HEK293 (cell line): ENCODE data around the gene TNNC1.

Experiments
- CTCF ChIP-seq: fragments of 450-650 bp; formaldehyde crosslinking; IDR thresholded peaks from 2 replicates; pipeline ENCODE4 v1.5.1; 2016; ENCODE audit warnings: missing biosample characterization, missing genetic modification characterization
- KLF16 ChIP-seq: fragments of 450-650 bp; formaldehyde crosslinking; IDR thresholded peaks from 2 replicates; pipeline ENCODE4 v1.5.1; 2017; ENCODE audit warnings: missing biosample characterization, missing genetic modification characterization
- REST ChIP-seq: fragments of 450-650 bp; formaldehyde crosslinking; IDR thresholded peaks from 2 replicates; pipeline ENCODE4 v1.5.1; 2016; ENCODE audit warnings: missing biosample characterization, missing genetic modification characterization
- ZFP41 ChIP-seq: fragments of 450-650 bp; formaldehyde crosslinking; IDR thresholded peaks from 2 replicates; pipeline ENCODE4 v1.5.1; 2016; ENCODE audit warnings: missing biosample characterization, missing genetic modification characterization, borderline replicate concordance
- ZNF169 ChIP-seq: fragments of 450-650 bp; formaldehyde crosslinking; IDR thresholded peaks from 2 replicates; pipeline ENCODE4 v1.5.1; 2016; ENCODE audit warnings: missing biosample characterization, missing genetic modification characterization
- ZNF501 ChIP-seq: fragments of 450-650 bp; formaldehyde crosslinking; IDR thresholded peaks from 2 replicates; pipeline ENCODE4 v1.5.1; 2016; ENCODE audit warnings: missing biosample characterization, missing genetic modification characterization

- TF ChIP-seq REST (tag by site-specific recombination) (no peak), ZNF501 (tag by site-specific recombination) (no peak), ZNF169 (tag by site-specific recombination) (no peak), CTCF (no peak), KLF16 (tag by site-specific recombination) (no peak), ZFP41 (tag by site-specific recombination) (no peak)
Observed at GRCh38 chr3:52431459-52432223, 22.2 kb downstream of the TNNC1 start.
